ENCODE results near the gene CDC20B.
"Not testable (repeated sequence)": the region's sequence is repeated elsewhere in the genome, so short reads cannot be mapped to it uniquely, and the experiment has no call there.

Gene CDC20B

DNA sequence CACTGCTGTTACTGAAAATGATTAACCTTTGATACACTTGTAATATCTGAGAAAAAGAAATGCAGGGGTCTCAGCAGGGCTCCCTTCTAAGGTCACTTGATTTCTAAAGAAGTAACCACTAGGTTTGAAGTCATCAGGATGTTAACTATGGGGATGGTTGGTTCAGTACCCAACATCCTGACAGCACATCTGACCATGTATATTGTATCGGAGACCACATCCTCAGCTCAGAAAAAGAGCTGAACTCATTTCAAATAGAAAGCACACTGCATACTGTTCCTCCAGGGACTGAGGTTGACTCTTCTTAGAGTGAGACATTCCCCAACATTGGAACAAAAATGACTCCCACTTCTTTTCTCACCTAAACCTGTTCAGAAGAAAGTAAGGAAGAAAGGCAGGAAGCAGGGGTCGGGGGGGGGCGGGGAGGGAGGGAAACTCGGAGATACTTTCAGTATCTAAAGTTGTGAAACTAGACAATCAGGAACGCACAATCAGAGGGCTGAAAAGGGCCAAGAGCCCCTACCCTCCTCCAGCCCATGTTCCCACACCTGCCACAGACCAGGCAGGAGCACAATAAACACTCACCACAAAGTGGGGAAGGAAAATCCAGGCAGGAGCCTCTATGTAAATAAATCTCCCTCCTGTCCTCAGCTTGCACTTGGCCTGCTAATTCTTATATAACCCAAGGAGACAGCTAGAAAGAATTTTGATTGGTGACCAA lies 71.3 kb downstream of the CDC20B start:
- H3K27me3 Mint-ChIP-seq: no peaks in the 10 kb centered on the region
- peaks cover 23% of the 10 kb centered on the region for H3K9me3 Mint-ChIP-seq
- H3K36me3 Mint-ChIP-seq (ENCODE audit: low read depth): peaks cover 18% of the 10 kb centered on the region
- DNase-seq: no peak
- peak overlapping the region; percentile 79 for H3K27ac Mint-ChIP-seq
- peak overlapping the region; percentile 38 for H3K4me3 Mint-ChIP-seq
- peaks cover 77% of the 10 kb centered on the region for H3K4me1 Mint-ChIP-seq (ENCODE audit: low read depth)

DNA sequence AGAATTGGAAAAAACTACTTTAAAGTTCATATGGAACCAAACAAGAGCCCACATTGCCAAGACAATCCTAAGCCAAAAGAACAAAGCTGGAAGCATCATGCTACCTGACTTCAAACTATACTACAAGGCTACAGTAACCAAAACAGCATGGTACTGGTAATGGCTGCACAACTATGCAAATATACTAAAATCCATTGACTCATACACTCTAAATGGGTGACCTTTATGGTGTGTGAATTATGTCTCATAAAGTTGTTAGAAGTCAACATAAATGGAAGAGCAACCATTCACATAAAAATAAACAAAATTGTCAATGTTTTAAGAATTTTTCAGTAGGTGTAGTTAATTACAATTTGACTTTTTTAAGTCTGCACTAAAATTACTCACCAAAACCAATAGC lies 71.8 kb downstream of the CDC20B start:
- peaks cover 81% of the 10 kb centered on the region for H3K4me1 Mint-ChIP-seq (ENCODE audit: low read depth)

DNA sequence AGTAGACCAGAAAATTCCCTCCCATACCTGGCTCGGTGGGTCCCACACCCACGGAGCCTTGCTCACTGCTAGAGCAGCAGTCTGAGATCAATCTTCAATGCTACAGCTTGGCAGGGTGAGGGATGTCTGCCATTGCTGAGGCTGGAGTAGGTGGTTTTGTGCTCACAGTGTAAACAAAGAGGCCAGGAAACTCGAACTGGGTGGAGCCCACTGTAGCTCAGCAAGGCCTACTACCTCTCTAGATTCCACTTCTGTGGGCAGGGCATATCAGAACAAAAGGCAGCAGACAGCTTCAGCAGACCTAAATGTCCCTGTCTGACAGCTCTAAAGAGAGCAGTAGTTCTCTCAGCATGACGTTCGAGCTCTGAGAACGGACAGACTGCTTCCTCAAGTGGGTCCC lies 76.1 kb downstream of the CDC20B start:
- H3K36me3 Mint-ChIP-seq (ENCODE audit: low read depth): peaks cover 18% of the 10 kb centered on the region
- H3K4me3 Mint-ChIP-seq: no peak overlapping the region
- H3K9me3 Mint-ChIP-seq: peaks cover 27% of the 10 kb centered on the region
- peak overlapping the region; percentile 27 for H3K27ac Mint-ChIP-seq
- no peaks in the 10 kb centered on the region for H3K27me3 Mint-ChIP-seq
- no peak for DNase-seq
- peaks cover 72% of the 10 kb centered on the region for H3K4me1 Mint-ChIP-seq (ENCODE audit: low read depth)

More for the DNA sequence above, 71.8 kb downstream of the CDC20B start:
- H3K4me3 Mint-ChIP-seq, H3K27ac Mint-ChIP-seq, H3K27me3 Mint-ChIP-seq, DNase-seq: not testable (repeated sequence)
- Mint-ChIP-seq H3K36me3 (ENCODE audit: low read depth) (peaks cover 18% of the 10 kb centered on the region), H3K9me3 (peaks cover 27% of the 10 kb centered on the region)

DNA sequence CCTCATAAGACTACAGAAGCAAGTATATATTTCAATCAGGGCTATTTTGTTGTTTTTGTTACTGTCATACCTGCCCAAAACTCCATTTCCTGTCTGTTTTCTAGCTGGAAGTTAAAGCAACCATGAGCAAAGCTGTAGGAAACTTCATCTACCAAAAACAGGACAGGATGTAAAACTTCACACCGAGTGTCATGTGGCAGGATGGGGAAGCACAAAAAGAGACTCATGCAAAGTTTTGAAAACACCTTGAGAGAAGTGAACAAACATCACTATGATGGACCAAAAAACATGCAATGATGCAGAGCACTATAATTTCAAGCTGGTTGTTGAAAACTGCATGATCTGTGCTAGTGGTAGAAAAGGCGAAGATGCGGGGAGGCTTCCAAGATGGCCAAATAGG lies 76.8 kb downstream of the CDC20B start:
- peaks cover 67% of the 10 kb centered on the region for H3K4me1 Mint-ChIP-seq (ENCODE audit: low read depth)
- no peak overlapping the region for H3K4me3 Mint-ChIP-seq
- peaks cover 18% of the 10 kb centered on the region for H3K36me3 Mint-ChIP-seq (ENCODE audit: low read depth)
- no peak overlapping the region for H3K27ac Mint-ChIP-seq
- no peak for DNase-seq
- no peaks in the 10 kb centered on the region for H3K27me3 Mint-ChIP-seq
- H3K9me3 Mint-ChIP-seq: peaks cover 28% of the 10 kb centered on the region

DNA sequence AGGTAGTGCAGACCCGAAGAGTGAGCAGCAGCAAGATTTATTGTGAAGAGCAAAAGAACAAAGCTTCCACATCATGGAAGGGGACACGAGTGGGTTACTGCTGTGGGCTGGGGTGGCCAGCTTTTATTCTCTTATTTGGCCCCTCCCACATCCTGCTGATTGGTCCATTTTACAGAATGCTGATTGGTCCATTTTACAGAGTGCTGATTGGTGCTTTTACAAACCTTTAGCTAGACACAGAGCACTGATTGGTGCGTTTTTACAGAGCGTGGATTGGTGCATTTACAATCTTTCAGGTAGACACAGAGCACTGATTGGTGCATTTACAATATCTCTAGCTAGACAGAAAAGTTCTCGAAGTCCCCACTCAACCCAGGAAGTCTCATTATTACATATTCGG lies 82.0 kb downstream of the CDC20B start:
- H3K4me3 Mint-ChIP-seq; DNase-seq; H3K36me3 Mint-ChIP-seq (ENCODE audit: low read depth); H3K9me3 Mint-ChIP-seq; H3K27ac Mint-ChIP-seq; H3K27me3 Mint-ChIP-seq: not testable (repeated sequence)
- peaks cover 26% of the 10 kb centered on the region for H3K4me1 Mint-ChIP-seq (ENCODE audit: low read depth)

DNA sequence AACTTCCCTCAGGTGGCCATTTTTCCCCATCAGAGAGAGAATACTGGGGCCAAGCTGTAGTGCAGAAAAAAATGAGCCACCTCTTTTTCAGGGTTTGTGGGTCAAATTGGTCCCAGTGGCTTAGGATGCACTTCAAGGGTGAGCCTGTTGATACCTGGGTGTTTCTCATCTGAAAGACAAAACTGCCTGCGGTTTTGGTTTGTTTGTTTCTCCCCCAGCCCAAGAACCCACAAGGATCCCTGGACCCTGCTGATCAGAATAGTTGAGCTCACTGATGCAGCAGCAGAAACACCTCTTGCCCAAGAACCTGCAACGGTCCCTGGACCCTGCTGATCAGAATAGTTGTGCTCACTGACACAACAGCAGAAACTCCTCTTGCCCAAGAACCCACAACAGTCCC lies 83.7 kb downstream of the CDC20B start:
- H3K4me3 Mint-ChIP-seq; H3K36me3 Mint-ChIP-seq (ENCODE audit: low read depth); H3K9me3 Mint-ChIP-seq; H3K4me1 Mint-ChIP-seq (ENCODE audit: low read depth); DNase-seq; H3K27ac Mint-ChIP-seq; H3K27me3 Mint-ChIP-seq: not testable (repeated sequence)

DNA sequence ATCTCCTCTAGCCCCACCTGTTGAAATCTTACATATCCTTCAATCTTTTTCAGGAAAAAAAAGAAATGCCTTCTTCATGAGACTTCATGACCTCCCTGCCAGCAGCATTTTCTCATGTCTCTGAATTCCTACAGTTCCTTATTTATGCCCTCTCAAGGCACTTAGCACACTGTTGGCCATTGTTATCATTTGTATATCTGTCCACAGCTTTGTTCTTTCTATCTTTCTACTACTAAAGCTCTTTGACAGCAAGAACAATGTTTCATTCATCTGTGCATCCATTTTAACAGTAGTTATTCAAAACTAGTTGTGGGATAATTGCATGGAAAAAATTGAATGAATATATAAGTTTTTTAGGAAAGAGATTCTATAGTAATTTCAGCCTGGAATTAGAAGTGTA lies 91.4 kb downstream of the CDC20B start:
- DNase-seq: no peak
- Mint-ChIP-seq H3K27me3 (no peaks in the 10 kb centered on the region), H3K36me3 (ENCODE audit: low read depth) (no peaks in the 10 kb centered on the region), H3K4me3 (no peak overlapping the region), H3K4me1 (ENCODE audit: low read depth) (no peaks in the 10 kb centered on the region), H3K27ac (no peak overlapping the region), H3K9me3 (peaks cover 4% of the 10 kb centered on the region)

DNA sequence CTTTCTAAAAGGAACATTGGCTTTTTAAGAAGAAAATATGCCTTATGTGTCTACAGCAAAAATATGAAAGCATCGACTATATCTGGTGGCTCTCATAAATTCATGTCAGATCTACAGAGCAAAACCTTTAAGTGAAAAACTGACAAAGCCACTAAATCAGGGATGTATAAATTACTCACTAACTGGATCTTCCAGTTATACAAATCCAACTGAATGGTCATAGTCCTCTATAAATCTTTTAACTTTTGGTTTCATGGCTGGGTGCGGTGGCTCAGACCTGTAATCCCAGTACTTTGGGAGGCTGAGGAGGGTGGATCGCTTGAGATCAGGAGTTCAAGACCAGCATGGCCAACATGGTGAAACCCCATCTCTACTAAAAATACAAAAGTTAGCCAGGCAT lies 99.8 kb downstream of the CDC20B start:
- H3K27me3 Mint-ChIP-seq: no peaks in the 10 kb centered on the region
- peak overlapping the region; percentile 89 for H3K27ac Mint-ChIP-seq
- peak overlapping the region; percentile 64 for H3K4me3 Mint-ChIP-seq
- no peaks in the 10 kb centered on the region for H3K36me3 Mint-ChIP-seq (ENCODE audit: low read depth)
- DNase-seq: no peak
- no peaks in the 10 kb centered on the region for H3K9me3 Mint-ChIP-seq
- H3K4me1 Mint-ChIP-seq (ENCODE audit: low read depth): peaks cover 37% of the 10 kb centered on the region

DNA sequence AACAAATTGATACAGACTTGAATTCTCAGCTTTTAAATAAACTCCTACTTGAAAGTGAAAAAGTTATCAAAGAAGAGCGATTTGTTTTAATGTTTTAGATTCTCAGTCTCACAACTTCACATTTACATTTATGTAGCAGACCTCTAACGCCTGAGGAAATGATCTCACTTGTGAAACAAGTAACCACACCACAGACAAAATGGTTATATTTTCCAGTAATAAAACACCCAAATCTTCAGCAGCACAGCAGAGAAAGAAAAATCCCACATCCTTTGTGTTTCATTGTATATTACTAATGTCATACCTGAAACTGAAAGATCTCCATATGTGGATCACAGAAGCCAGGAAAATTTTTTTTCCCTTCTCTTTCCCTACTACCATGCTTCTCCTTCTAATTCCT lies 100.3 kb downstream of the CDC20B start:
- H3K36me3 Mint-ChIP-seq (ENCODE audit: low read depth): no peaks in the 10 kb centered on the region
- H3K4me3 Mint-ChIP-seq: peak overlapping the region; percentile 64
- H3K27me3 Mint-ChIP-seq: no peaks in the 10 kb centered on the region
- no peak for DNase-seq
- peaks cover 37% of the 10 kb centered on the region for H3K4me1 Mint-ChIP-seq (ENCODE audit: low read depth)
- H3K27ac Mint-ChIP-seq: peak overlapping the region; percentile 89
- H3K9me3 Mint-ChIP-seq: no peaks in the 10 kb centered on the region

DNA sequence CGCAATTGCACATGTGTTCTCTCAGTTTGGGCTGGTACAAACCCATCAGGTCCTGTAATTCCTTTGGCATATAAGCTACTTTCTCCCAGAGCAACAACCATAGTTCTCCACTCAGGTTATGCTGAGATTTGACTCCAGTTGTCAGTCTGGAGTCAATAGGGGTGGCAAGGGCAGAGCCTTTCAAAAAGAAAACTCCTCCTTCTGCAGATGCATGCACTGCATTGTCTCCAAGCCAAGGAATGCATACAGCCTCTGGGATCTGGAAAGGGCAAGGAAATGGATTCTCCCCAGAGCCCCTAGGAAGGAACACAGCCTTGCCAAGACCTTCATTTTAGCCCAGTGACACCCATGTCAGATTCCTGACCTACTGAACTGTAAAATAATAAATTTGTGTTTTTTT lies 101.6 kb downstream of the CDC20B start:
- H3K4me3 Mint-ChIP-seq: no peak overlapping the region
- H3K4me1 Mint-ChIP-seq (ENCODE audit: low read depth): peaks cover 47% of the 10 kb centered on the region
- no peaks in the 10 kb centered on the region for H3K36me3 Mint-ChIP-seq (ENCODE audit: low read depth)
- DNase-seq: no peak
- no peaks in the 10 kb centered on the region for H3K27me3 Mint-ChIP-seq
- no peaks in the 10 kb centered on the region for H3K9me3 Mint-ChIP-seq
- H3K27ac Mint-ChIP-seq: no peak overlapping the region

DNA sequence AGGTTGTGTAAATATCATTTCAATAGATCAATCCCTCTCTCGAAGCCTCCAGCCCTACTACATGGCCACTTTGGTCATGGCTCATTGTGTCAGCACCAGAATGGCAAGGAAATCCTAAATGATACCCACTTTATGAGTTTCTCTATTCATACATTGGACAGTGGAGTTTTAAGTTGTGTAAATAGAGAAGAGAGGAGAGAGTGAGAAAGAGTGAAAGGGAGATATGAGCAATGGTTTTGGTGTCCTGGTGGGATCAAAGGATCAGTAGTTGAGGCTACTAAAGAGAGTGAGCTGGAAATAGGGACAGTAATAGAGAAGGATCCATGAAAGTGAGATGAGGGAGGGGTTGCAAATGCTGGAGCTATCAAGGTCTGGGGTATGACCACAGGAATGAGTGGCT lies 102.0 kb downstream of the CDC20B start:
- H3K27me3 Mint-ChIP-seq: no peaks in the 10 kb centered on the region
- H3K27ac Mint-ChIP-seq: peak overlapping the region; percentile 7
- no peak overlapping the region for H3K4me3 Mint-ChIP-seq
- DNase-seq: no peak
- H3K9me3 Mint-ChIP-seq: no peaks in the 10 kb centered on the region
- peaks cover 52% of the 10 kb centered on the region for H3K4me1 Mint-ChIP-seq (ENCODE audit: low read depth)
- H3K36me3 Mint-ChIP-seq (ENCODE audit: low read depth): no peaks in the 10 kb centered on the region

DNA sequence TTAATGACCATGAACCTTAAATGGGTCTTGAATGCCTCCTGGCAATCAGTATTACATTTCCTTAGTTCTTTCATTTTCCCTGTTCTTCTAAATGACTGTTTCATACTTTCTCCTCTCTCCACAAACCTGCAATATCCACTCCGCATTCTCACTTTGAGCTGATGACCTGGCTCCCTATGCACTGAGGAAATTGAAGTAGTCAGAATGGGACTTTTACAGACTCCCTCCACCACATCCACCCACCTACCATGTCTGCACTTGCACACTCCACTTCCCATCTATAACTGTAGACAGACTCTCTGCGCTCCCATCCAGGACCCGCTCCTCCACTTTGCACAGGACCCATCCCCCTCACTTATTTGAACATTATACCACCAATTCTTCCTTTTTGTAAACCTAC lies 106.7 kb downstream of the CDC20B start:
- Mint-ChIP-seq H3K27ac (no peak overlapping the region), H3K36me3 (ENCODE audit: low read depth) (no peaks in the 10 kb centered on the region), H3K4me1 (ENCODE audit: low read depth) (peaks cover 61% of the 10 kb centered on the region), H3K4me3 (no peak overlapping the region), H3K27me3 (no peaks in the 10 kb centered on the region), H3K9me3 (no peaks in the 10 kb centered on the region)
- no peak for DNase-seq

DNA sequence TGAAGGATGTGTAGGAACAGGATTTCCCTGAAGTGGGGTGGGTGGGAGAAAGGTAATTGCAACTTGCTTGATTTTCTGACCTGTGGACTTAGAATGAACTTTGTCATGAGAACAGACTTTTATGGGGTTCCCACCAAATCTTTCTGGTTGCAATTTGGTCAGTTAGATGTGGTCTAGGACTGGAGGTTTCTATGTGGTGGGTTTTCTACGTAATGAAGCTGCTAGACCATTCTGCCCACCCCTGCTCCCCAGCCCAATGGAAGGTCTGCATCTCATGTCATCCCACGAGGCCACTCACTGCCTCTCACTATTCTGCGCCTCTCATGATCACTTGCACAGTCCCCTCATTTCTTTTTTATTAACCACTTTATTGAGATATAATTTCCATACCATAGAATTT lies 108.5 kb downstream of the CDC20B start:
- Mint-ChIP-seq H3K4me1 (ENCODE audit: low read depth) (peaks cover 63% of the 10 kb centered on the region), H3K4me3 (no peak overlapping the region), H3K9me3 (peaks cover 4% of the 10 kb centered on the region), H3K27me3 (no peaks in the 10 kb centered on the region), H3K27ac (no peak overlapping the region), H3K36me3 (ENCODE audit: low read depth) (no peaks in the 10 kb centered on the region)
- no peak for DNase-seq

DNA sequence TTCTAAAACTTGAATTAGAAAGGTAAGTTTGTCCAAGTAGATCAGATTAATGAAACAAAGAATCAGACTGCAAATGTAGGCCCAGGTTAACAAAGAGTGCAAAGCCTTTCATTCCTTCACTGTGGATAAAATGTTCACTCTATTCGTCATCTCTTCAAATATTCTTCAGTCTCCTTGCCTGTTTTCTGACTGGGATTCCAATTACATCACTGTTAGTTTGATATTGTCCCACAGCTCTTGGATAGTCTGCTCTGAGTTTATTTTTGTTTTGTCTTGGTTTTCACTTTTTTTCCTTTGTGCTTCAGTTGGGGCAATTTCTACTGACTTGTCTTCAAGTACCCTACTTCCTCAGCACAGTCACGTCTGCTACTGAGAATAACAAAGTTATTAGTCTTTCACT lies 109.1 kb downstream of the CDC20B start:
- H3K27ac Mint-ChIP-seq: no peak overlapping the region
- H3K27me3 Mint-ChIP-seq: no peaks in the 10 kb centered on the region
- H3K4me1 Mint-ChIP-seq (ENCODE audit: low read depth): peaks cover 63% of the 10 kb centered on the region
- no peaks in the 10 kb centered on the region for H3K36me3 Mint-ChIP-seq (ENCODE audit: low read depth)
- H3K4me3 Mint-ChIP-seq: no peak overlapping the region
- no peak for DNase-seq
- peaks cover 4% of the 10 kb centered on the region for H3K9me3 Mint-ChIP-seq

DNA sequence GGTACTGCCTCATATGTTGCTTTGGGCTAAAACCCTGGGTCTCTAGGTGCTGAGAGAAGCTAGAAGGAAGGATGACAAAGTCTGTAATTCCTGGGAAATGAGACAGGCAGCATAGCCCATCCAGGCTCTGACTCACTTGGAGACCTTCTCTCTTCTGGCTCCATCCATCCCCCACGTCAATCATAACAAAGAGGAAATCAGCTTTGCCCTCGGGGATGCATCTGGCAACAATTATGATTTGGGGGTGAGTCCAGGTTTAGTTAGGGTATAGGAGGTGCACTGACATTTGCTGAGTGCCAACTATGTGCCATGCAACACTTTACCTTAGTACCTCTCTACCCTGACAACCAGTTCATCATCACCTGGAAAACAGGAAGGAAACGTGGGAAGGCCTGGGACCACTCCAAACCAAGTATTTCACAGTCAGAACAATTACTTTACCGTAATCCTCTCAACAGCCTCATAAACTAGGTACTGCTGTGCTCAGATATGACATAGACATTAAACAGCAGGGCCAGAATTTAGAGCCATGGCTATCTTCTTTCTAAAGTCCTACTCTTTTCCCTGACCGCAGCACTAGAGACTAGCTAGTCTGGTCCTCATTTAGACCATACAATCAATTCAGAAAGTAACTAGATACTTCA lies 109.6 kb downstream of the CDC20B start:
- Mint-ChIP-seq H3K9me3 (peaks cover 4% of the 10 kb centered on the region), H3K4me3 (no peak overlapping the region), H3K4me1 (ENCODE audit: low read depth) (peaks cover 63% of the 10 kb centered on the region), H3K36me3 (ENCODE audit: low read depth) (no peaks in the 10 kb centered on the region), H3K27ac (no peak overlapping the region), H3K27me3 (no peaks in the 10 kb centered on the region)
- DNase-seq: no peak

Measured in activated T-cell treated with anti-CD3 and anti-CD28 coated beads, Interleukin-2, amount 50 U/mL, for 24 hours (primary cell).